PC-3 (cell line): ENCODE measurements around the gene SNX21. TPM values are rescaled to one million over a fixed set of nuclear protein-coding genes. Genes with fewer than 3 reads are reported as not detected.
"Not testable (repeated sequence)": the region's sequence is repeated elsewhere in the genome, so short reads cannot be mapped to it uniquely, and the experiment has no call there.

Experiments used
- ATAC-seq: fragments of 200-7000 bp; cut with Tn5 transposase; 2 replicates; pipeline ENCODE4 v1.9.1; 2020; ENCODE audit warnings: mild to moderate bottlenecking, moderate library complexity
- BruUV-seq: library from RNA; stranded (reverse); fragments of 400-500 nt; replicated peaks from 2 replicates; lab custom pipeline; 2021; lab: Mats Ljungman, UMichigan
- CTCF ChIA-PET: fragments of 300-600 bp; sonication (Branson Sonifier 250); formaldehyde crosslinking; loops from one replicate; lab custom pipeline; 2022; ENCODE audit warnings: antibody characterized with exemption; lab: Charles Lee
- POLR2A ChIA-PET: fragments of 300-600 bp; sonication (Branson Sonifier 250); formaldehyde crosslinking; loops from one replicate; lab custom pipeline; 2022; ENCODE audit warnings: antibody characterized with exemption; ENCODE audit not compliant: unreplicated experiment; lab: Charles Lee
- DNase-seq: peaks from one replicate; pipeline ENCODE4 v3.0.0-alpha.2; 2015
- H2AFZ ChIP-seq: fragments of 300-600 bp; sonication (generic); 2 replicates; pipeline ENCODE4 v1.6.0; 2016; ENCODE audit warnings: antibody characterized with exemption, low read length
- H3F3A ChIP-seq: fragments of 300-600 bp; sonication (generic); one replicate; pipeline ENCODE4 v1.6.0; 2017; ENCODE audit warnings: antibody characterized with exemption, low read length, control low read depth, mild to moderate bottlenecking; ENCODE audit not compliant: unreplicated experiment
- H3K27ac ChIP-seq: fragments of 300-600 bp; sonication (generic); 2 replicates; pipeline ENCODE4 v1.5.1; 2016; ENCODE audit warnings: mild to moderate bottlenecking, low read length
- H3K27me3 ChIP-seq: fragments of 300-600 bp; sonication (generic); 2 replicates; pipeline ENCODE4 v1.6.1; 2016; ENCODE audit warnings: low read length, mixed read lengths
- H3K36me3 ChIP-seq: fragments of 300-600 bp; sonication (generic); 2 replicates; pipeline ENCODE4 v1.6.1; 2016; ENCODE audit warnings: low read depth, mixed run types, low read length, mixed read lengths
- H3K4me1 ChIP-seq: fragments of 300-600 bp; sonication (generic); 2 replicates; pipeline ENCODE4 v1.5.1; 2016; ENCODE audit warnings: low read length; ENCODE audit not compliant: insufficient read depth
- H3K4me2 ChIP-seq: fragments of 300-600 bp; sonication (generic); 2 replicates; pipeline ENCODE4 v1.6.0; 2016; ENCODE audit warnings: low read length
- H3K4me3 ChIP-seq: fragments of 300-600 bp; sonication (generic); 2 replicates; pipeline ENCODE4 v1.5.1; 2016; ENCODE audit warnings: mild to moderate bottlenecking, low read length, mixed read lengths
- H3K79me2 ChIP-seq: fragments of 300-600 bp; sonication (generic); 2 replicates; pipeline ENCODE4 v1.6.1; 2017; ENCODE audit warnings: low read length, mixed read lengths
- H3K9ac ChIP-seq: fragments of 300-600 bp; sonication (generic); 2 replicates; pipeline ENCODE4 v1.6.0; 2016; ENCODE audit warnings: mild to moderate bottlenecking, low read length
- H3K9me2 ChIP-seq: fragments of 300-600 bp; sonication (generic); replicated peaks from 2 replicates; pipeline ENCODE4 v1.6.1; 2016; ENCODE audit warnings: mixed run types, low read length, mixed read lengths
- H3K9me3 ChIP-seq: fragments of 300-600 bp; sonication (generic); 2 replicates; pipeline ENCODE4 v1.6.1; 2016; ENCODE audit warnings: low read length, mixed read lengths
- H4K20me1 ChIP-seq: fragments of 300-600 bp; sonication (generic); 2 replicates; pipeline ENCODE4 v1.6.1; 2016; ENCODE audit warnings: low read length, mixed read lengths
- CTCF ChIP-seq: fragments of 300-600 bp; sonication (generic); conservative IDR thresholded peaks from 2 replicates; pipeline ENCODE4 v1.5.1; 2017; ENCODE audit warnings: antibody characterized with exemption, low read depth, mild to moderate bottlenecking, low read length
- EZH2 ChIP-seq: fragments of 300-600 bp; sonication (generic); IDR thresholded peaks from one replicate; pipeline ENCODE4 v1.6.1; 2017; ENCODE audit warnings: antibody characterized with exemption, mild to moderate bottlenecking, low read length; ENCODE audit not compliant: unreplicated experiment
- EZH2phosphoT487 ChIP-seq: fragments of 300-600 bp; sonication (generic); IDR thresholded peaks from 2 replicates; pipeline ENCODE4 v1.6.1; 2018; ENCODE audit warnings: mild to moderate bottlenecking, antibody characterized with exemption, low read length, borderline replicate concordance
- intact Hi-C: fragments of 100-400 bp; cut with micrococcal nuclease; formaldehyde crosslinking; loops from 2 replicates; pipeline ENCODE4 v1.9.0; 2023
- total RNA-seq: library from RNA; depleted of rRNA; stranded (reverse); fragments of >200 nt; gene quantifications from 2 replicates; pipeline ENCODE4 v1.2.3, GENCODE V29; 2014

SNX21 gene
- total RNA-seq, 1 experiment from 2014 or later = 90.1 TPM

GRCh38 chr20:45872626-45873025, 39.0 kb downstream of the SNX21 start:
- TF ChIP-seq EZH2phosphoT487 (no peak), EZH2 (no peak), CTCF (no peak)
- BruUV-seq = no TSS peak
- H3F3A ChIP-seq = no peaks in the 10 kb centered on the region

GRCh38 chr20:45873409-45874103, 40.0 kb downstream of the SNX21 start:
- DNase-seq = peak; percentile 50
- Histone ChIP-seq H3K4me1 (peaks cover 22% of the 10 kb centered on the region), H3K36me3 (no peaks in the 10 kb centered on the region), H3K9me3 (no peaks in the 10 kb centered on the region), H3K9ac (peak overlapping the region; percentile 24; the same call in 1 of the 2 replicates), H2AFZ (no peak overlapping the region), H4K20me1 (no peaks in the 10 kb centered on the region), H3K79me2 (no peaks in the 10 kb centered on the region), H3F3A (no peaks in the 10 kb centered on the region), H3K27ac (peak overlapping the region; percentile 83), H3K9me2 (no peaks in the 10 kb centered on the region), H3K4me2 (peak overlapping the region; percentile 52), H3K27me3 (no peaks in the 10 kb centered on the region), H3K4me3 (no peak overlapping the region)
- ChIA-PET CTCF (no interaction called here), POLR2A (no interaction called here)
- ATAC-seq = peak; percentile 52
- intact Hi-C loops = no loop called here
- no TSS peak for BruUV-seq
- TF ChIP-seq EZH2phosphoT487 (no peak), CTCF (no peak), EZH2 (no peak)

More at GRCh38 chr20:45872626-45873025, 39.0 kb downstream of the SNX21 start:
- Histone ChIP-seq H3K9ac (peak overlapping the region; percentile 31; the same call in 1 of the 2 replicates), H3K27ac (peak overlapping the region; percentile 83), H3K9me3 (no peaks in the 10 kb centered on the region), H4K20me1 (no peaks in the 10 kb centered on the region), H3K36me3 (no peaks in the 10 kb centered on the region), H3K4me2 (peak overlapping the region; percentile 52), H3K4me3 (no peak overlapping the region), H3K27me3 (no peaks in the 10 kb centered on the region), H2AFZ (no peak overlapping the region), H3K4me1 (peaks cover 32% of the 10 kb centered on the region), H3K9me2 (no peaks in the 10 kb centered on the region), H3K79me2 (no peaks in the 10 kb centered on the region)
- DNase-seq = peak; percentile 88
- ATAC-seq = peak; percentile 17
- ChIA-PET CTCF (no interaction called here), POLR2A (no interaction called here)
- intact Hi-C loops = no loop called here

- H4K20me1 ChIP-seq, H3K9me3 ChIP-seq, H3F3A ChIP-seq, H3K79me2 ChIP-seq, CTCF ChIA-PET, POLR2A ChIA-PET, H3K4me2 ChIP-seq, H3K9ac ChIP-seq, H3K27me3 ChIP-seq, H2AFZ ChIP-seq, H3K36me3 ChIP-seq, H3K4me3 ChIP-seq, intact Hi-C loops, BruUV-seq, ATAC-seq, H3K9me2 ChIP-seq, DNase-seq: not testable (repeated sequence)
- H3K27ac ChIP-seq = peak overlapping the region; percentile 83; the same call in 1 of the 2 replicates
- H3K4me1 ChIP-seq = peaks cover 22% of the 10 kb centered on the region
Measured at GRCh38 chr20:45874104-45874481, 40.5 kb downstream of the SNX21 start.
